Mesendoderm (in vitro differentiated cells): Measurements from ENCODE around the gene YBX2. TPM values are rescaled to one million over a fixed set of nuclear protein-coding genes. Genes with fewer than 3 reads are reported as not detected.
"Not testable (repeated sequence)": the region's sequence is repeated elsewhere in the genome, so short reads cannot be mapped to it uniquely, and the experiment has no call there.

Experiments used
- DNase-seq: peaks from one replicate; pipeline ENCODE4 v3.0.0; 2013
- H2AK5ac ChIP-seq: 2 replicates; pipeline ENCODE4 v1.6.1; 2013; ENCODE audit warnings: low read length, inconsistent platforms
- H2BK120ac ChIP-seq: 2 replicates; pipeline ENCODE4 v1.6.1; 2013; ENCODE audit warnings: low read depth, mild to moderate bottlenecking, low read length, moderate library complexity, mixed read lengths
- H2BK15ac ChIP-seq: replicated peaks from 2 replicates; pipeline ENCODE4 v1.6.1; 2013; ENCODE audit warnings: low read depth, mild to moderate bottlenecking, moderate library complexity
- H2BK5ac ChIP-seq: 2 replicates; pipeline ENCODE4 v1.6.1; 2013; ENCODE audit warnings: low read length, inconsistent platforms
- H3K18ac ChIP-seq: 2 replicates; pipeline ENCODE4 v1.6.1; 2013; ENCODE audit warnings: mild to moderate bottlenecking, low read length, mixed read lengths
- H3K23ac ChIP-seq: one replicate; pipeline ENCODE4 v1.6.1; 2013; ENCODE audit warnings: low read length
- H3K27ac ChIP-seq: 2 replicates; pipeline ENCODE4 v1.5.1; 2013; ENCODE audit warnings: low read depth, mild to moderate bottlenecking, inconsistent platforms, low read length, moderate library complexity
- H3K27me3 ChIP-seq: 2 replicates; pipeline ENCODE4 v1.6.1; 2013; ENCODE audit warnings: low read length, control low read depth, mild to moderate bottlenecking, inconsistent platforms; ENCODE audit not compliant: insufficient read depth, poor library complexity
- H3K36me3 ChIP-seq: 2 replicates; pipeline ENCODE4 v1.6.1; 2013; ENCODE audit warnings: low read length, inconsistent platforms; ENCODE audit not compliant: control insufficient read depth, insufficient read depth
- H3K4ac ChIP-seq: one replicate; pipeline ENCODE4 v1.6.1; 2013; ENCODE audit warnings: low read depth, mild to moderate bottlenecking, low read length, moderate library complexity
- H3K4me1 ChIP-seq: 2 replicates; pipeline ENCODE4 v1.6.1; 2013; ENCODE audit warnings: low read depth, low read length, inconsistent platforms; ENCODE audit not compliant: control insufficient read depth
- H3K4me2 ChIP-seq: 2 replicates; pipeline ENCODE4 v1.6.1; 2013; ENCODE audit warnings: low read length
- H3K4me3 ChIP-seq: 2 replicates; pipeline ENCODE4 v1.5.1; 2013; ENCODE audit warnings: mild to moderate bottlenecking, low read length
- H3K56ac ChIP-seq: one replicate; pipeline ENCODE4 v1.6.1; 2013; ENCODE audit warnings: low read length
- H3K79me1 ChIP-seq: 2 replicates; pipeline ENCODE4 v1.6.1; 2013; ENCODE audit warnings: low read length, inconsistent platforms
- H3K79me2 ChIP-seq: 2 replicates; pipeline ENCODE4 v1.6.1; 2013; ENCODE audit warnings: mild to moderate bottlenecking, low read length; ENCODE audit not compliant: control insufficient read depth, insufficient read depth
- H3K9ac ChIP-seq: 2 replicates; pipeline ENCODE4 v1.6.1; 2013; ENCODE audit warnings: low read length, inconsistent platforms
- H4K5ac ChIP-seq: one replicate; pipeline ENCODE4 v1.6.1; 2013; ENCODE audit warnings: low read length
- H4K8ac ChIP-seq: one replicate; pipeline ENCODE4 v1.6.1; 2013; ENCODE audit warnings: low read depth, mild to moderate bottlenecking, control low read depth, low read length, moderate library complexity
- WGBS: extraction: QIAGEN DNeasy Blood & Tissue Kit; methylation state at CpG from one replicate; pipeline ENCODE4 v1.1.7; 2013; ENCODE audit warnings: low lambda C conversion rate, missing lambda C conversion rate; ENCODE audit not compliant: insufficient coverage; ENCODE audit errors: extremely low coverage; 5-methylcytosine and 5-hydroxymethylcytosine counted together
- polyA plus RNA-seq, 2 experiments: library from polyadenylated mRNA; stranded (reverse); fragments of 200-250 nt; gene quantifications; one replicate each; pipeline ENCODE4 v1.2.3, GENCODE V29; 2013

The YBX2 gene
- polyA plus RNA-seq (2013, experiment 1 of 2): 11.2 TPM
- polyA plus RNA-seq (2013, experiment 2 of 2): 10.6 TPM

- no peaks in the 10 kb centered on the region for H3K79me2 ChIP-seq
- no peak within 1 kb of the TSS for H3K18ac ChIP-seq
- H3K4me2 ChIP-seq: peak within 1 kb of the TSS; percentile 66
- H3K4me1 ChIP-seq: no peaks in the 10 kb centered on the region
- H4K8ac ChIP-seq: no peak within 1 kb of the TSS
- no peak within 1 kb of the TSS for H2BK15ac ChIP-seq
- no peaks in the 10 kb centered on the region for H3K79me1 ChIP-seq
- H2BK120ac ChIP-seq: no peak within 1 kb of the TSS
- no peak within 1 kb of the TSS for H2AK5ac ChIP-seq
- no peak within 1 kb of the TSS for H3K4me3 ChIP-seq
- H3K36me3 ChIP-seq: no peaks in the 10 kb centered on the region
- H3K27ac ChIP-seq: no peak within 1 kb of the TSS
- H3K4ac ChIP-seq: no peak within 1 kb of the TSS
- H3K56ac ChIP-seq: peak within 1 kb of the TSS; percentile 79
- H4K5ac ChIP-seq: no peak within 1 kb of the TSS
- H3K23ac ChIP-seq: no peak within 1 kb of the TSS
- peak; percentile 92 for DNase-seq
- peaks cover 4% of the 10 kb centered on the region for H3K27me3 ChIP-seq
- peak within 1 kb of the TSS; percentile 54 for H3K9ac ChIP-seq
- WGBS: no CpG with 5 or more reads among the region's 57 CpGs
- no peak within 1 kb of the TSS for H2BK5ac ChIP-seq
Observed at GRCh38 chr17:7294614-7295153, at the start of gene YBX2. Gene YBX2, minus strand, starts transcription at chr17:7294639. Its CDS starts 139 bp downstream, at chr17:7294500.

- no peak overlapping the region for H4K8ac ChIP-seq
- H4K5ac ChIP-seq: no peak overlapping the region
- H3K9ac ChIP-seq: no peak overlapping the region
- H2BK5ac ChIP-seq: no peak overlapping the region
- H3K36me3 ChIP-seq: no peaks in the 10 kb centered on the region
- no peak overlapping the region for H3K4ac ChIP-seq
- no peaks in the 10 kb centered on the region for H3K27me3 ChIP-seq
- H3K56ac ChIP-seq: no peak overlapping the region
- H3K18ac ChIP-seq: no peak overlapping the region
- no peaks in the 10 kb centered on the region for H3K79me1 ChIP-seq
- no peaks in the 10 kb centered on the region for H3K79me2 ChIP-seq
- no peak overlapping the region for H3K4me3 ChIP-seq
- H3K23ac ChIP-seq: no peak overlapping the region
- H2BK120ac ChIP-seq: no peak overlapping the region
- H2AK5ac ChIP-seq: no peak overlapping the region
- H3K27ac ChIP-seq: no peak overlapping the region
- no CpG with 5 or more reads among the region's 15 CpGs for WGBS
- H2BK15ac ChIP-seq: no peak overlapping the region
- no peak overlapping the region for H3K4me2 ChIP-seq
- DNase-seq: no peak
- no peaks in the 10 kb centered on the region for H3K4me1 ChIP-seq
Observed at GRCh38 chr17:7343250-7343649, 48.8 kb upstream of the YBX2 start.

GRCh38 chr17:7341842-7342241 is 47.4 kb upstream of the YBX2 start:
- no peak overlapping the region for H3K4me2 ChIP-seq
- H3K4ac ChIP-seq: no peak overlapping the region
- no peak overlapping the region for H4K8ac ChIP-seq
- no peak overlapping the region for H3K18ac ChIP-seq
- H2BK5ac ChIP-seq: no peak overlapping the region
- H3K23ac ChIP-seq: no peak overlapping the region
- H3K79me2 ChIP-seq: no peaks in the 10 kb centered on the region
- no peak overlapping the region for H3K27ac ChIP-seq
- H2AK5ac ChIP-seq: no peak overlapping the region
- H2BK120ac ChIP-seq: no peak overlapping the region
- no peak overlapping the region for H3K9ac ChIP-seq
- WGBS: no CpG with 5 or more reads among the region's 13 CpGs
- H4K5ac ChIP-seq: no peak overlapping the region
- no peak overlapping the region for H3K4me3 ChIP-seq
- H3K56ac ChIP-seq: no peak overlapping the region
- no peak for DNase-seq
- H3K27me3 ChIP-seq: no peaks in the 10 kb centered on the region
- no peak overlapping the region for H2BK15ac ChIP-seq
- no peaks in the 10 kb centered on the region for H3K36me3 ChIP-seq
- peaks cover under 1% of the 10 kb centered on the region for H3K4me1 ChIP-seq
- H3K79me1 ChIP-seq: no peaks in the 10 kb centered on the region

GRCh38 chr17:7340179-7340578 is 45.7 kb upstream of the YBX2 start:
- no peak overlapping the region for H3K4me3 ChIP-seq

DNA sequence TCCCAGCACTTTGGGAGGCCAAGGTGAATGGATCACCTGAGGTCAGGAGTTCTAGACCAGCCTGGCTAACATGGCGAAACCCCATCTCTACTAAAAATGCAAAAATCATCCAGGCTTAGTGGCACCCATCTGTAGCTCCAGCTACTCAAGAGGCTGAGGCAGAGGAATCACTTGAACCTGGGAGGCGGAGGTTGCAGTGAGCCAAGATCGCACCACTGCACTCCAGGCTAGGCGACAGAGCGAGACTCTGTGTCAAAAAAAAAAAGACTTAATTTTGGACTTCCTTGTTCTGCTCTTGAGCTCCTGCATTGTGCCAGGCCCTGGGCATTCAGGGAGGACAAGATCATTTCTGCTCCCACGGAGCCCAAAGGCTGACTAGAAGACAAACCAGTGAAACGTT is 43.2 kb upstream of the YBX2 start:
- not testable (repeated sequence) for H3K27ac ChIP-seq, H4K5ac ChIP-seq, DNase-seq, H3K79me2 ChIP-seq, H3K4me3 ChIP-seq, H3K4me2 ChIP-seq, H3K18ac ChIP-seq, H2BK15ac ChIP-seq, H3K4me1 ChIP-seq, H3K79me1 ChIP-seq, H3K9ac ChIP-seq, H2AK5ac ChIP-seq, H3K23ac ChIP-seq, H2BK120ac ChIP-seq, H3K27me3 ChIP-seq, H2BK5ac ChIP-seq, H3K4ac ChIP-seq, H3K36me3 ChIP-seq, H4K8ac ChIP-seq
- no CpG with 5 or more reads among the region's 7 CpGs for WGBS
- H3K56ac ChIP-seq: peak overlapping the region; percentile 34

More at GRCh38 chr17:7340179-7340578, 45.7 kb upstream of the YBX2 start:
- H2BK120ac ChIP-seq: no peak overlapping the region
- WGBS: no CpG with 5 or more reads among the region's 2 CpGs
- no peak overlapping the region for H4K8ac ChIP-seq
- no peak overlapping the region for H3K4ac ChIP-seq
- no peak overlapping the region for H3K23ac ChIP-seq
- H3K4me1 ChIP-seq: peaks cover 5% of the 10 kb centered on the region
- no peak overlapping the region for H3K4me2 ChIP-seq
- H4K5ac ChIP-seq: no peak overlapping the region
- no peak for DNase-seq
- H2BK5ac ChIP-seq: no peak overlapping the region
- no peak overlapping the region for H2BK15ac ChIP-seq
- no peaks in the 10 kb centered on the region for H3K79me2 ChIP-seq
- no peaks in the 10 kb centered on the region for H3K27me3 ChIP-seq
- H3K18ac ChIP-seq: no peak overlapping the region
- no peak overlapping the region for H3K9ac ChIP-seq
- no peaks in the 10 kb centered on the region for H3K36me3 ChIP-seq
- no peaks in the 10 kb centered on the region for H3K79me1 ChIP-seq
- no peak overlapping the region for H2AK5ac ChIP-seq
- no peak overlapping the region for H3K56ac ChIP-seq
- H3K27ac ChIP-seq: no peak overlapping the region
